ENCODE data around the gene GCHFR.

Gene GCHFR

GRCh38 chr15:40808861-40809450 lies 45.1 kb downstream of the GCHFR start:
- no peak for DNase-seq (ENCODE audit: low spot score)

GRCh38 chr15:40812721-40813425 lies 49.0 kb downstream of the GCHFR start:
- no peak for DNase-seq (ENCODE audit: low spot score)

- DNase-seq (ENCODE audit: low spot score), result no peak
Observed at GRCh38 chr15:40815042-40815698, 51.3 kb downstream of the GCHFR start.
